ENCODE data around the gene ARID1B.

ARID1B gene

DNA sequence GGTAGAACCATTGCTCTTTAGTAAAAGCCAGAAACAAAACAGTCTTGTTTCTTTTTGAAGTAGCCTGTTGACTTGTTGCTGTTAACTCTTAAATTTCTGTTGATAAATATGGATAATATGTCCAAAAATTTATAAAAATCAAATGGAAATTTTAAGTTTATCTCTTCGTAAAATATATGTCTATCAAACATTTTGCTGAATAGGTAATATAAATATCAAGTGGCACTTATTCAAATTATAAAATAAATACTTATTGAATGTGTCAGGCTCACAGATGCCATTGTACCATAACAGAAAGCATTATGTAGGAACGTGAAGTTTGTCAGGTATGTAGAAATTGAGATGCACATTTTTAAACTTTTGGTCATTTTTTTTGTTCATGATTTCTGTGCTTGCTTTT, 216.5 kb downstream of the ARID1B start:
- no peak overlapping the region for H3K18ac ChIP-seq (ENCODE audit: low read length)
- peak in 1 of 2 donors; percentile 70 for DNase-seq
- no peak overlapping the region for H4K91ac ChIP-seq (ENCODE audit: low read depth, low read length)
- no CpG with 5 or more reads among the region's 2 CpGs for WGBS (ENCODE audit: extremely low coverage, insufficient coverage, insufficient read length)
- H2AK5ac ChIP-seq (ENCODE audit: low read length) = no peak overlapping the region
- no peak overlapping the region for H3K14ac ChIP-seq (ENCODE audit: low read length)
- H3K36me3 ChIP-seq (ENCODE audit: control insufficient read depth in 1 of 2, insufficient read depth in 2 of 2, low read length in 2 of 2) = peaks cover 0 to 2% of the 10 kb centered on the region in 2 experiments
- H3K4me3 ChIP-seq (ENCODE audit: low read depth, low read length) = no peak overlapping the region
- H3K4me2 ChIP-seq (ENCODE audit: low read length) = no peak overlapping the region
- no peak overlapping the region for H2AFZ ChIP-seq (ENCODE audit: insufficient read depth, low read length, poor library complexity)
- H3K79me2 ChIP-seq (ENCODE audit: control insufficient read depth, insufficient read depth, low read length, poor library complexity) = peaks cover 3% of the 10 kb centered on the region
- H3K27me3 ChIP-seq (ENCODE audit: insufficient read depth, low read length) = no peaks in the 10 kb centered on the region
- no peak overlapping the region for H2BK12ac ChIP-seq (ENCODE audit: low read length)
- no peak overlapping the region for H3K9ac ChIP-seq (ENCODE audit: low read length)
- no peaks in the 10 kb centered on the region for H3K9me3 ChIP-seq (ENCODE audit: insufficient read depth, low read depth, low read length)
- H3K79me1 ChIP-seq (ENCODE audit: low read length) = no peaks in the 10 kb centered on the region
- no peak overlapping the region for H2BK5ac ChIP-seq (ENCODE audit: low read depth, low read length, poor library complexity)
- H2BK120ac ChIP-seq (ENCODE audit: insufficient read depth, low read length, poor library complexity) = no peak overlapping the region
- no peak overlapping the region for H3K23ac ChIP-seq (ENCODE audit: low read length)
- H3K27ac ChIP-seq (ENCODE audit: low read depth, low read length) = no peak overlapping the region
- H3K4me1 ChIP-seq (ENCODE audit: control insufficient read depth in 1 of 2, insufficient read depth in 2 of 2, low read length in 2 of 2) = peaks cover 0 to 9% of the 10 kb centered on the region in 2 experiments
- H4K12ac ChIP-seq (ENCODE audit: low read depth, low read length) = no peak overlapping the region
- H3K4ac ChIP-seq (ENCODE audit: low read depth, low read length) = no peak overlapping the region
- no peak overlapping the region for H4K8ac ChIP-seq (ENCODE audit: low read depth, low read length)

DNA sequence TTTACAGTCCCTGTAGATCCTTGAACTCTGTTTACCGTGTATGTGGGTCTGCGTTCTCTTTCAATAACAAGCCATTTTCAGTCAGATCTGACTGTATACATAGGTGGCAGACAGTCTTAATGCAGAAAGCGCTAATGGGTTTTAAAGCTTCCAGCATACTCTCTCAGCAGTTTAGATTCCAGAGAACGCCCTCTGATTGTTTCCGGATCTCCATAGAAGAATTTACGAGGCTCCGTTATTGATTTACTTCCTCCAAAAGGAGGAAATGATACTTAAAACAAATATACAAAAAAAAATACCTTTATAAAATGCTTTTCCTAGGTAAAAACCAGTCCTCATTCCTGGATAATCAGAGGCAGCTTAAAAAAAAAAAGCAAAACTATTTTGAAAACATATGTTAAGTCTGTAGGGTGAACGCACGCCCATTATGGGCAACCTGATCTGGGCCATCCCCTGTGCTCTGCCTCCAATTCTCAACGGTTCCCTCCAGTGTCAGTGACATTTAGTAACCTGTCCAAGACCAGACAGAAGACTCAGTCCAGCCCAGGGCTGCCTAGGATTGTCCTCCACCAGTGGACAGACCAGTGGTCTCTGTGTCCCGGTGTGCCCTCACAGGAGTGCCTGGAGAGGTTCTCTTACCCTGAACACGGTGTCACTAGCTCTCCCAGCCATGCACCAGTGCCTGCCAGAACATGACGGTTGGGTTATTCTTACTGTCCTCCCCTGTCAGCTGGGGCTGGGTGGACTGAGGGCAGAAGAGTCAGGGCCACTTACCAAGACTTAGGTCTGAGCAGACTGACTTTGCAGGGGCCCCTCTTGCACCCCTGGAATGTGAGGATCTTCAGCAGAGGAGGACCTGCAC, 217.3 kb downstream of the ARID1B start:
- no peak overlapping the region for H4K8ac ChIP-seq (ENCODE audit: low read depth, low read length)
- no peak overlapping the region for H3K9ac ChIP-seq (ENCODE audit: low read length)
- no peak overlapping the region for H3K14ac ChIP-seq (ENCODE audit: low read length)
- H3K4ac ChIP-seq (ENCODE audit: low read depth, low read length) = no peak overlapping the region
- H2BK12ac ChIP-seq (ENCODE audit: low read length) = no peak overlapping the region
- H2BK120ac ChIP-seq (ENCODE audit: insufficient read depth, low read length, poor library complexity) = no peak overlapping the region
- no peak overlapping the region for H3K4me2 ChIP-seq (ENCODE audit: low read length)
- H3K9me3 ChIP-seq (ENCODE audit: insufficient read depth, low read depth, low read length) = no peaks in the 10 kb centered on the region
- DNase-seq = no peak
- no peak overlapping the region for H3K4me3 ChIP-seq (ENCODE audit: low read depth, low read length)
- H3K4me1 ChIP-seq (ENCODE audit: control insufficient read depth in 1 of 2, insufficient read depth in 2 of 2, low read length in 2 of 2) = peaks cover 0 to 9% of the 10 kb centered on the region in 2 experiments
- no peak overlapping the region for H4K12ac ChIP-seq (ENCODE audit: low read depth, low read length)
- no CpG with 5 or more reads among the region's 13 CpGs for WGBS (ENCODE audit: extremely low coverage, insufficient coverage, insufficient read length)
- no peak overlapping the region for H2AK5ac ChIP-seq (ENCODE audit: low read length)
- no peaks in the 10 kb centered on the region for H3K79me1 ChIP-seq (ENCODE audit: low read length)
- H2BK5ac ChIP-seq (ENCODE audit: low read depth, low read length, poor library complexity) = no peak overlapping the region
- H3K18ac ChIP-seq (ENCODE audit: low read length) = peak overlapping the region; percentile 46
- peaks cover 0 to 2% of the 10 kb centered on the region in 2 experiments for H3K36me3 ChIP-seq (ENCODE audit: control insufficient read depth in 1 of 2, insufficient read depth in 2 of 2, low read length in 2 of 2)
- no peak overlapping the region for H2AFZ ChIP-seq (ENCODE audit: insufficient read depth, low read length, poor library complexity)
- H3K27me3 ChIP-seq (ENCODE audit: insufficient read depth, low read length) = no peaks in the 10 kb centered on the region
- H3K23ac ChIP-seq (ENCODE audit: low read length) = no peak overlapping the region
- H4K91ac ChIP-seq (ENCODE audit: low read depth, low read length) = no peak overlapping the region
- no peak overlapping the region for H3K27ac ChIP-seq (ENCODE audit: low read depth, low read length)
- peaks cover 3% of the 10 kb centered on the region for H3K79me2 ChIP-seq (ENCODE audit: control insufficient read depth, insufficient read depth, low read length, poor library complexity)

GRCh38 chr6:156995502-156995901, 218.3 kb downstream of the ARID1B start:
- H3K4me1 ChIP-seq (ENCODE audit: control insufficient read depth in 1 of 2, insufficient read depth in 2 of 2, low read length in 2 of 2) = peaks cover 0 to 9% of the 10 kb centered on the region in 2 experiments
- no peak overlapping the region for H2BK5ac ChIP-seq (ENCODE audit: low read depth, low read length, poor library complexity)
- H4K8ac ChIP-seq (ENCODE audit: low read depth, low read length) = no peak overlapping the region
- H3K4ac ChIP-seq (ENCODE audit: low read depth, low read length) = no peak overlapping the region
- no peak overlapping the region for H3K23ac ChIP-seq (ENCODE audit: low read length)
- no peaks in the 10 kb centered on the region for H3K79me2 ChIP-seq (ENCODE audit: control insufficient read depth, insufficient read depth, low read length, poor library complexity)
- no peak overlapping the region for H4K12ac ChIP-seq (ENCODE audit: low read depth, low read length)
- no peaks in the 10 kb centered on the region for H3K27me3 ChIP-seq (ENCODE audit: insufficient read depth, low read length)
- no peaks in the 10 kb centered on the region for H3K79me1 ChIP-seq (ENCODE audit: low read length)
- H3K4me2 ChIP-seq (ENCODE audit: low read length) = no peak overlapping the region
- no peak overlapping the region for H3K18ac ChIP-seq (ENCODE audit: low read length)
- no peak overlapping the region for H3K9ac ChIP-seq (ENCODE audit: low read length)
- H2BK120ac ChIP-seq (ENCODE audit: insufficient read depth, low read length, poor library complexity) = no peak overlapping the region
- H3K14ac ChIP-seq (ENCODE audit: low read length) = no peak overlapping the region
- H3K36me3 ChIP-seq (ENCODE audit: control insufficient read depth in 1 of 2, insufficient read depth in 2 of 2, low read length in 2 of 2) = peaks cover 0 to 2% of the 10 kb centered on the region in 2 experiments
- DNase-seq = no peak
- H2BK12ac ChIP-seq (ENCODE audit: low read length) = no peak overlapping the region
- H3K4me3 ChIP-seq (ENCODE audit: low read depth, low read length) = no peak overlapping the region
- no CpG with 5 or more reads among the region's 5 CpGs for WGBS (ENCODE audit: extremely low coverage, insufficient coverage, insufficient read length)
- H3K9me3 ChIP-seq (ENCODE audit: insufficient read depth, low read depth, low read length) = no peaks in the 10 kb centered on the region
- no peak overlapping the region for H2AFZ ChIP-seq (ENCODE audit: insufficient read depth, low read length, poor library complexity)
- no peak overlapping the region for H3K27ac ChIP-seq (ENCODE audit: low read depth, low read length)
- H2AK5ac ChIP-seq (ENCODE audit: low read length) = no peak overlapping the region
- H4K91ac ChIP-seq (ENCODE audit: low read depth, low read length) = no peak overlapping the region

GRCh38 chr6:156996265-156996664, 219.1 kb downstream of the ARID1B start:
- H4K12ac ChIP-seq (ENCODE audit: low read depth, low read length) = no peak overlapping the region
- no peak overlapping the region for H4K91ac ChIP-seq (ENCODE audit: low read depth, low read length)
- H3K4me2 ChIP-seq (ENCODE audit: low read length) = no peak overlapping the region
- no peak overlapping the region for H2BK12ac ChIP-seq (ENCODE audit: low read length)
- no peak overlapping the region for H3K9ac ChIP-seq (ENCODE audit: low read length)
- H3K4me3 ChIP-seq (ENCODE audit: low read depth, low read length) = no peak overlapping the region
- H3K27me3 ChIP-seq (ENCODE audit: insufficient read depth, low read length) = no peaks in the 10 kb centered on the region
- H3K4ac ChIP-seq (ENCODE audit: low read depth, low read length) = no peak overlapping the region
- no peak overlapping the region for H2BK120ac ChIP-seq (ENCODE audit: insufficient read depth, low read length, poor library complexity)
- peaks cover 0 to 9% of the 10 kb centered on the region in 2 experiments for H3K4me1 ChIP-seq (ENCODE audit: control insufficient read depth in 1 of 2, insufficient read depth in 2 of 2, low read length in 2 of 2)
- no peaks in the 10 kb centered on the region for H3K79me2 ChIP-seq (ENCODE audit: control insufficient read depth, insufficient read depth, low read length, poor library complexity)
- no peak overlapping the region for H3K23ac ChIP-seq (ENCODE audit: low read length)
- no peak overlapping the region for H3K14ac ChIP-seq (ENCODE audit: low read length)
- no peak overlapping the region for H2AFZ ChIP-seq (ENCODE audit: insufficient read depth, low read length, poor library complexity)
- no peaks in the 10 kb centered on the region for H3K79me1 ChIP-seq (ENCODE audit: low read length)
- no peak overlapping the region for H2AK5ac ChIP-seq (ENCODE audit: low read length)
- no peaks in the 10 kb centered on the region for H3K9me3 ChIP-seq (ENCODE audit: insufficient read depth, low read depth, low read length)
- no peak for DNase-seq
- peaks cover 0 to 2% of the 10 kb centered on the region in 2 experiments for H3K36me3 ChIP-seq (ENCODE audit: control insufficient read depth in 1 of 2, insufficient read depth in 2 of 2, low read length in 2 of 2)
- H3K27ac ChIP-seq (ENCODE audit: low read depth, low read length) = no peak overlapping the region
- H3K18ac ChIP-seq (ENCODE audit: low read length) = no peak overlapping the region
- no peak overlapping the region for H2BK5ac ChIP-seq (ENCODE audit: low read depth, low read length, poor library complexity)
- H4K8ac ChIP-seq (ENCODE audit: low read depth, low read length) = no peak overlapping the region
- no CpG with 5 or more reads among the region's 2 CpGs for WGBS (ENCODE audit: extremely low coverage, insufficient coverage, insufficient read length)

Measured in trophoblast cell (in vitro differentiated cells and primary cell).